A204.1 (cell line): ENCODE measurements around the gene P4HA2.

Experiments used
- FAIRE-seq: peaks from 2 replicates; lab custom pipeline; 2012; peaks lifted over from hg19 to GRCh38; lab: Jason Lieb, UNC

Gene P4HA2

DNA sequence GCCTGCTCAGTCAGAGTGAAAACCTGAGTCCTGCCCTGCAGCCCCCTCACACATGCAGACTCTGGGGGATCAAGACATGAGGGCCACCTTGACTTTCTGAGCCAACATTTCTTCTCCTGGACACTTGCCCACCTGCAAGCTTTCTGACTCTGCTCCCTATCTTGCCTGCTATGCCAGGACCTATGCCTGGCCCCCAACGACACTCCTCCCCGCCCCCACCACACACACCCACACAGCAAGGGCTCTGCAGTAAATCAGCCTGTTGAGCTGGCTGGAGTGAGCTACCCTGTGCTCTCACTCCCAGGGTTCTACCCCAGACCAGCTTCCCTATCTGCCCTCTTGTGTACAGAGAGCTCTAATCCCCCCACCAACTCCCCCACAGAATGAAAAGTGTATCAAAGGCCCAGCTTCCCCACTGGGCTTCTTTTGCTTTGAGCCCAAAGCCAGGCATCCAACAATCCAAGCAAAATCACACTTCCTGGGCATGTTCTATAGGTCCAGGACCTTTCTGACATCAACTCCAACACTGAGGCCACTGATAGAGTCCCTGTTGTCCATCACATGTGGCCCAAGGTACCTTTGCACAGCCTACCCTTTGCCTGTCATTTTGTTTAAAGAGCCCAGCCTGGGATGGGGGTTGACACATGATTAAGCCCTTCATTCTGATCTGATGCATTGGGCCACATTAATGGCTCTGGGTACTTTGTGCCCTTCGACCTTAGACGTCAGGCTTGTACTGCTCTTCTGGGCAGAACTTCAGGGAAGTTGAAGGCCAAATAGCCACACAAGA is 37.1 kb upstream of the P4HA2 start:
- no peak for FAIRE-seq

DNA sequence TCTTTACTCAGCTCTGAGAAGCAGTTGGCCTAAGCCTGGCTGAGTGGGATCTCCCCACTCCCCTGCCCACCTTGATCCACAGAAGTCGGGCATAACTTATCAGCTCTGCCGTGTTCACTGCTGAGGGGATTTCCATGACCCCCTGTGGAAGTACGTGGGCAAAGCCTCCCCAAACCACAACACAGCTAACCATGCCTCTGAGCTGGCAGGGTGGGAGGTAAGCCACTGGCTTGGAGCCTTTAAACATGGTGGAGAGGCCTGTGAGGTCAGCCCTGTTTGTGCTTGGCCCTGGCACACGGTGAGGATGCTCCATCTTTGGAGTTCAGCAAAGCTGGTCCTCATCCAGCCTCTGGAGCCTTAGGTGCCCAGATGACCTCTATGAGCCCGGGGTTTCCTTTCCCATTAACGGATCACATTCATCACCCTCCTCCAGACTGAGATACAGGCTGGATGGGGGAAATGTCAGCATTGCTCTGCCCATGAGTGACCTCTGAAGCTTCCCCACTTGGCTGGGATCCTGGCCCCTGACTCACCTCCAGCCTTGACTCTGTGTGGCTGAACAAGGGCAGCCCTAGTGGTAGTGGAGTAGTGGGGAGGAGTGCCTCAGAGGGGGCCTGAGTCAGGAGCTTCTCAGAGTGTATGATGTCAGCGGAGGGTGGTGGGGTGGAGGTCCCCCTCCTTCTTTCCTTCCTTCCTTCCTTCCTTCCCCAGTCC is 36.1 kb upstream of the P4HA2 start:
- FAIRE-seq, result no peak

DNA sequence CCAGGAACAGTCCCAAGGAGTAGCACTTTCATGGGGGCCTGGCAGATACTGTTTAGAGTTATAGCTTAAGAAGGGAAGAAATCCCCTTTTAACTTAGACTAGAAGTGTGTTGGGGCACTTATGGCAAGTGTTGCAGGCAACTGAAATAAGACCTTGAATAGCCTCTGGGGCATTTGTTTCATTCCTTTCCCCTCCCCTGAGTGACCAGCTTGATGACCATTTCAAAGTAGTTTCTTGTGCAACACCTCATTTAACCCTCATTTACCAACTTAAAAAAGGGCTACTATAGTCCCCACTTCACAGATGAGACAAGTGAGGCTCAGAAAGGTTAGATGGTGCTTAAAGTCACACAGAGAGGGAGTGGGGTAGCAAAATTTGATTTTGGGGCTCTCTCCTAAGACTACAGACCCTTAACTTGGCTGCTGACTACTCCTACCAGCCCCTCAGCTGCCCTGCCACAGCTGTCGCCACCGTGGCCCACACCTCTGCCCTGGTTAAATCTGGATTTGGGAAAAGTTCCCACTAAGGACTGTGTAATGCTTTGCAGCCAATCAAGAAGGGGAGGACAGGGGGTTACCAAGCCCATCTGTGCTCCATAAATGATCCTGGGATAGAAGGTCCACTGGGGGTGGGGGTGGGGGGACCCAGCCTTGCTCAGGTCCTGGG is 35.4 kb upstream of the P4HA2 start:
- FAIRE-seq, result no peak

DNA sequence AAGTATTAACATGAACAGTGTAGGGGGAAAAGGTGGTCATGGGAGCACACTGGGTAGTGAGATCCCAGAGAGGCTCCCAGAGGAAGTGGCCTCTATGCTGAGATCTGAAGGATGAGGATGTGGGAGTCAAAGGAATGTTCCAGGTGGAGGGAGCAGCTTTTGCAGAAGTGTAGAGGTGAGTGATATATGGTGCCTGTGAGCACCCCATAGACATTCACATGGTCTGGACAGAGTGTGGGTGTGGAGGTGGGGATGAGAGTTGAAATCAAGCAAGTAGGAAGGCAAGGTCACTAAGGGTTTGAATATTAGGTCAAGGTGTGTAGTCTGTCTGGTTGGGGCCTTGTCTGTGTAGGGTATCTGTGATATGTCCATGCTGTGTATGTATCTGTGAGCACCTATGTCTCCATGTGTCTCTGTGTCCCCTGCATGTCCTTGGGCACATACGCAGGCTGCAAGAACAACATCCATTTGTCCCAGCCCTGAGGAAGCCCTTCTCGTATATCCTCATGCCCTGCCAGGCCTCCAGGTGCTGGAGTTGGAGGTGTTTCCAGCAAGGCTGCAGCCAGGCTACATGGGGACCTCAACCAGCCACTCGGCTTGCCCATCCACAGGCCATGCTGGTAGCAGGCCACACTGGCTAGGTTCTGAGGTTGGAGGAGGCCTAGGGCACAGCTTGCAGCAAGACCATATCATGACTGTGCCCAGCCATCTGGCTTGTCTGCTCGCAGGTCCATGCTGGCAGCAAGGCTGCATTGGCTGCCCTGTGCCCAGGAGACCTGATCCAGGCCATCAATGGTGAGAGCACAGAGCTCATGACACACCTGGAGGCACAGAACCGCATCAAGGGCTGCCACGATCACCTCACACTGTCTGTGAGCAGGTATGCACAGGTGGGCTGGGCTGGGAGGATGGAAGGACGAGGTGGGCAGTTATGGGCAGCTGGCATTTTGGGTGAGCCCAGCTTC is 34.5 kb upstream of the P4HA2 start:
- FAIRE-seq, result no peak

DNA sequence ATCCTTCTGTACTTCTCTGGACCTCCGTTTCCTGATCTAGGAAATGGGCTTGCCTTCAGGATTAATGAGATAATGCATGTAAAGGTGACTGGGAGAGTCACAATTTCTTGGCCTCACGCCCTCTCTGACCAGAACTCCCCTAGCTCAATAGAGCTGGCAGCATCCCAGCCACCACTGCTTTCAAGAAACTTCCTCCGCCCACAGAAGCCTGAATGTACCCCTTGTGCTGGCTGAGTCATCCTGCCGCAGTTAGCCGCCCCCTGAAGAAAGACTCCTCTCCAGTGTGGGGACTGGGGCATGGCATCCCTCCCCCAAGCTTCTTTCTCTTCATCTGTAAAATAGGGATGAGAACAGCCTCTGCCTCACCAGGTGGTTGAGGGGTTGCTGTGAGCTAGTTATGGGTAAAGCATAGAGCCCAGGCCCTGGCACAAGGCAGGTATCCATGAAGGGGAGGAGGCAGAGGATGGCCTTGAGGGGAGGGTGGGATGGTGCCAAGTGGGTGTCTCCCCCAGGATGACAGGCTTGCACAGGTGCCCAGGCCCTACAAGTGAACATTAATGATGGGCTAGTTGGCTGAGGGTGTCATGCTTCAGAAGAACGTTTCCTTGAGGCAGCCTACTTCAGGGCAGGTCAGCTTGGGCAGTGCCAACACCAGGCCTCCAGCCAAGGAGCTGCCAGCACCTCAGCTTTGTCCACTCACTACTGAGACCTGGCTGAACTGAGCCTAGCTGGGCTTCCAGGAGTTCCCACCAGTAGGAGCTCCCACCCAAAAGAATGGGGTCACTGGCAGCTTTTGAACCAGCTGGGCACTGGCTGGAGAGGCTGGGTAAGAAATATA is 33.3 kb upstream of the P4HA2 start:
- FAIRE-seq, result no peak

DNA sequence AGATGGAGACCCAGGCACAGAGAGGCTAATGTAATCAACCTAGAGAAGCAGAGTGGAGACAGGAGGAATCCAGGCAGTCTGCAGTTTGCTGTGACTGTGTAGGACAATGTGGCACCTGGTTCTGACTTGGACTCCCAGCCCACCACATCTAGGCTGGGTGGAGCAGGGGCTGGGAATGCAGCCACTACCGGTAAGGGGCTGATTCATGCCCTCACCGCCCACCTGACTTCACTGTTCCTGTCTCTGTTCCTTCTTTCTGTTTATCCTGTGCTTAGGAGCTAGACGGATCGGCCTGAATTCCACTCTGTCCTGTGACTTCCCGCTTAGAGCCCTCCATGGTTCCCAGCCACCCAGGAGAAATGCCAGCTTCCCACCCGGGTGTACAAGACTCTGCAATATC is 32.4 kb upstream of the P4HA2 start:
- no peak for FAIRE-seq

DNA sequence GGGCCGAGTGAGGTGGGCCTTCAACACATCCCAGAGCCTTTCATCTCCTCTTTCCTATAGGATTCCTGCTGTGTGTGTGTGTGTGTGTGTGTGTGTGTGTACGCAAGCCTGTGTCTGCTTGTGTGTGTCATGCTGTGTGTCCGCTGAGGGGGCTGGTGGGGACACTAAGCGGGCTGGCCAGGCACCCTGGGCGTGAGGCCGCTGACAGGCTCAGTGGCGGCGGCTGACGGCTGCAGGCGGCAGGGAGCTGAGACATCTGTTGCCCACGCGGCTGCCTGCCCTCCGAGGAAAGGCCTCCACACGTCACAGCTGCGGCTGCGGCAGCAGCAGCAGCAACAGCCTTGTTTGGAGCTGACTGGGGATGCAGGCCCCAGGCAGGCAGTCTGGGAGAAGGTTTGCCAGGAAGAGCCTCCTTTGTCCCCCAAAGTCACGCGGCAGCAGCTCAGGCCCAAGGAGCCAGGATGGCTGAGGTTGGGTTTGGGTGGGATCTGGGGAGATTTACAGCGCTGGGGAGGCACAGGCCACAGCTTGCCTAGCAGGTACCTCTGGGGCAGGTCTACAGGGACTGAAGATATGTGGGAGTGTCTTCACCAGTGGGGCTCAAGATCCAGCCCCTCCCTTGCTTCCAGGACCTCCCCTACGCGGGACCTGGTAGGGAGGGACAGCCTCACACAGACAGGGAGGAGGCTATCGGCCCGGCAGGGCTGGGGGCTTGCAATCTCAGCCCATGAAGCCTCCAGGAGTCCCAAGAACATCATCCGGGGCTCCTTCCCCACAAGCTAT is 31.6 kb upstream of the P4HA2 start:
- FAIRE-seq, result no peak

DNA sequence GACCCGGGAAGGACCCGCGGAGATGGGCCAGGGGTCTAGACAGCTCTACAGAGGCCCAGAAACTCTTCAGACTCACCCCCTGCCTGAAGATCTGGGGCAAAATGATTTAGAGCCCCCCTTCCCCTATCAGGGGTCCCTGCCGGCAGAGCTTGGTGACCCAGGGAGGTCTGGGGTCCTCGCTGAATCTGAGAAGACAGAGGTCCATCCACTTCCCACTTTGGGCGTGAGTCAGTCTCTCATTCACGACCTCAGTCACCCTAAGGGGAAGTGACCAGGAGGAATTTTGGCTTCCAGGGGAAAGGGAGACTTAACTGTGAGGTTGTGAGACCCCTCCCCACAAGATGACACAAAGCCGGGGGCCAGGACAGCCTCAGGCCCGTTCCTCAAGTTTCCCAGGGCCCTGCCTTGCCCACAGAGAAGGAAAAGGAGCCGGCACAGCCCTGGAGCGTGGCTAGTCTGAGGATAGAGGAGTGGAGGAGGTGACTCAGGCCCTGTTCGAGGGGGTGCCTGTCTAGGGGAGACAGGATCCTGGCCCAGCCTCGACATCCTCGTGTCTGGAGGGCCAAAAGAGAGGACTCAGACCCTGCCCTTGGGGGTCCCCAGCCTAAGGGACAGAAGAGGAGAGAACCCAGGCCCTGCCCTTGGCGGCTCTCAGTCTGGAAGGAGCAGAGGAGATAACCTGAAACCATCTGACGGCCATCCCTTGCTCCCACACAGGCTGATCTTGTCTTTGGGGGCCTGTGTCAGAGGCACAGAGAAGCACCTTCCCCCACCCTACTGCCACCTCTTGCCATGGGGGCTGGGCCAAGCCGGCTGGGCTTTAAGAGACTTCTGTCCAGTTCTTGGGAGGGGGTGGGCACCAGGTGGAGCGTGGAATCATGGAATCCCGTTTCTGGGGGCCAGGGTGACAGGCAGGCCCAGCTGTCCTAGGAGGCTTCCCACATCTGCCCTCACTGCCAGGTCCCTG is 30.7 kb upstream of the P4HA2 start:
- FAIRE-seq, result no peak

DNA sequence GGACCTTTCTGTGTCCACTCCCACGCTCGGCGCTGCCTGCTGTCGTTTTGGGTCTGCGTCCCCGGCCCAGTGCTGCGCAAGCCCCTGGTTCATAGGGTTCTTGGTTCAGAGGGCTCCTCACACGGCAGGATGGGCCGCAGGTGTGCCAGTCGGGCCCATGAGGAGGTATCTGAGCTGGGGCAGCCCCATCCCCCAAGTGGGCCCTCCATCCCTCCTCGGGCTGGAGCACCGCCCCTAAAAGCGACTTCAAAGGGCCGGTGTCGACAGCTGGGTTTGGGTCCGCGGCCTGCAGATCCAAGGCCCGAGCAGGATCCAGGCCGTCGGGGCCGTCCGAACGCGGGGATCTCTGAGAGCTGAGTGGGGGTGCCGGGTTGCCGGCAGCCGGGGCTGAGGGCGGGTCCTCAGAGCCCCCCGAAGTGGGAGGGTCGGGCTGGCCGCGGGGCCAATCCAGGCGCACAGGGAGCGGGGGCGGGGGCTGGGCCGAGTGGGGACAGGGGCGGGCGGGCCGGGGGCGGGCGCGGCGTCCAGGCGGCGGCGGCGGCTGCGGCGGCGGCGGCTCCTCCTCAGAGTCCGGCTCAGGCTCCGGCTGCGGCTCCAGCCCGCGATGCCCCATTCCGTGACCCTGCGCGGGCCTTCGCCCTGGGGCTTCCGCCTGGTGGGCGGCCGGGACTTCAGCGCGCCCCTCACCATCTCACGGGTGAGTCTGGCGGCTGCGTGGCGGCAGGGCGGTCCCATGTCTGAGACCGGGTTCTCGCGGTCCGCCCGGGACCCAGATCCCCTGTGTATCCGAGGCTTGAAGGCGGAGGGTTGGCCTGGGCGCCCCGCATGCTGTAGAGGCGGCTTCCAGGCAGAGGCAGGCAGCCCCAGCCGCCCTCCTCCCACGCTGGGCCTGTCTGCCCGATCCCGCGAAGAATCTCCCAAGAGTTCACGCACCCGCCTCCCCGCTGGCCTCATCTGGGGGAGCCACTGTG is 29.8 kb upstream of the P4HA2 start, which contains the start of gene PDLIM4:
PDLIM4 (plus strand) TSS at position 566 of the 971 bp plus-strand sequence; CDS start at position 605, 39 bp downstream.
- FAIRE-seq, result no peak

DNA sequence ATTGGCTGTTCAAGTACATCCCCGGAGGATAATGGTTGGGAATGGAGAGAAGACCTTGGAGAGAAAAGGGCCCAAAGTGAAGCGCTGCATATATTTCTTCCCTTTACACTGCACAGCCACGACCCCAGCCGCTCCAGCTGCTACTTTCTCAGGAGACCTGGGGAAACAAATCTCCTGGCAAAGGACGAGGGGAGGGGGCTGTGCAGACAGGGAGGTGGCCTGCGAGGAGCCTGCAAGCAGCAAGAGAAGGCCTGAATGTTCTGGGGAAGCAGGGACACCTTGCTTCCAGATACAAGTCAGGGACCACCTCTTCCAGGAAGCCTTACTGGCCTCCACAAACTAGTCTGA is 29.1 kb upstream of the P4HA2 start:
- no peak for FAIRE-seq

DNA sequence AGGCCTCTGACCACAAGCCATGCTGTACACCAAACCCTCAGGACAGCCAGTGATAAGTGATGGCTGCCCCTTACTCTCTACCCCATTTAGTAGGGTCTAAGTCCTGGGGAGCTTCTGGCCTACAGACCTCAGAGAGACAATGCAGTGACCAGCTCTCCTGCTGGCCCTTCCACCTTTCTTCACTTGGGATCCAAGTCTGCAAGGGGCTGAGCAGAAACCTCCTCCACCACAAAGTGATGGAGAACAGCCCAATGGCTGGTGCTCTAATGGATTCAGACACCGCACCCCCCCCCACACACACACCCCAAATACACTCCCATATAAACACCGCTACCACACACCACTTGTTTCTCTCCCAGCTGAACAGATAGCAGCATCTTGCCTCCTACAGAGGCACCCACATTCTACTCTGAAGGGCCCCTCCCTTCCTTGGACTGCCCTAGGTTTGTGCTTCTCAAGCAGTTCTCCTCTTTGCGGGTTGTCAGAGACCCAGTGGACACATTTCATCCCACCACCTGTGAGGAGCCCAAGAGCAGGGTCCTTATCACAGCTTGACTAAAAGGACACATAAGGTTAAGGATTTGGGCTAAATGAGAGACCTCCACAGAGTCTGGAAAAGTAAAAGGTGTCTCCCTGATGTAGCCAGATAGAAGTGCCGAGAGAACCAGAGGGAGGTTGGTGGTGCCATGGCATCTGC is 28.6 kb upstream of the P4HA2 start:
- no peak for FAIRE-seq

DNA sequence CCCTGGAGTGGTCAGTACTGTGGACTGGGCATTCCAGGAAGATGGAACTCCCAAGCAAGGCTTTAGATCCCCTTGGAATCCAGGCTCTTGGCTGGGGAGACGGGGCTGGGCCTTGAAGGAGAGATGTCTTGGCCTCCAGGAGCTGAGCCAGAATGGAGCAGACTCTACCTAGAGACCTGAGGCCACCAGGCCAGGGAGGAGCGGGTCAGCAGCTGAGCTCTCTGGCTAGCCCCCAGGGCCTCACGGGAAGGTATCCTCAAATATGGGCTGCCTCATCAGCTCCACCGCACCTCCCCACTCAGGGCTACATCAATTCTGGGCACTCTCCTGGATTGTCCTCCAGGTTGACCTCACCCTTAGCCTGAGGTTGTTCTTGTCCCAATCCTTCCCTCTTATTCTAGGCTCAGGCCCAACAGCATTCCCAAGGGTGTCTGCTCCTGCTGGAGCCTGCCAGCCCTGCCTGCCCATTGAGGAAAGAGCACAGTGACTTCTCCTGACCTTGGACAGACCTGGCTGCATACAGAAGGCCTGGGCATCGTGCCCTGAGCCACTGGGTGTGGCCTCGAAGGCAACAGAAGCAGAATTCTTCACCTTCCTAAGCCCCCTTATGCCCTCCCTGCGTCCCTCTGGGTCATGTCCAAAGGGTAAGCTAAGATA is 26.8 kb upstream of the P4HA2 start:
- no peak for FAIRE-seq

DNA sequence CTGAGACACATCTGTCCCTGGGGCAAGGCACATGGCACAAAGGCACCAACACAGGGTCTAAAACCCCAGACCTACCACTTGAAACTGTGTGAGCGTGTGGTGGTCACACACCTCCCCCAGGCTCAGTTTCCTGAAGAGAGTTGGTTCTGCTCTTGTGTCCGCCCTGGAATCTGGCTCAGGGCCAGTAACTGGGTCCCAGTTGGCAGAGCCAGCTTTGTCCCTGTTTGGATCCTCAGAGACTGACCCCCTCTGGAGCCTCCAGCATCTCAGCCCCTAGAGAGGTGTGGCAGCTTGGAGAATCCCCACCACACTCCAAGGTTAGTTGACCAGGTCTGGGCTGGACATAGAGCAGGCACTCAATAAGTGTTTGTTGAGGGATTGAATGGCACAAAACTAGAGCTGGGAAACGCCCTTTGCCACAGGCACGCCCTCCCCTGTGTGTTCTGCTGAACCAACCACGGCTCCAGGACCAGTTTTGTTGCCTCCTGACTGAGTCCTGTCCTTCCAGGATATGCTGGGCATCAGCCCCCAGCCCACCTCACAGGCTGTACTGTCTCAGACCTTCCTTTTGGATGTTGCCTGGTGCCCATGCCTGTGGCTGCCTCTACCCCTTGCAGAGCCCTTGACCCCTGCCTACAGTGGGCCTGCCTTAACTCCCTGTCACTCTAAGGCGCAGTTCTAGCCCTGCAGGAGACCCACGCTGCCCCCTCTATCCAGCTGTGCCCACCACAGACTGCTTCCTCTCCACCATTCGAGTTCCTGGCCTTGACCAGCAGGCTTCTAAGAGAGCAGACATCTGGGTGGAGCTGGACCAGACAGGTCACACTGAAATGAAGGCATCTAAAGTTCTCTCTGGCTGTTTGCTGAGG is 26.0 kb upstream of the P4HA2 start:
- no peak for FAIRE-seq

DNA sequence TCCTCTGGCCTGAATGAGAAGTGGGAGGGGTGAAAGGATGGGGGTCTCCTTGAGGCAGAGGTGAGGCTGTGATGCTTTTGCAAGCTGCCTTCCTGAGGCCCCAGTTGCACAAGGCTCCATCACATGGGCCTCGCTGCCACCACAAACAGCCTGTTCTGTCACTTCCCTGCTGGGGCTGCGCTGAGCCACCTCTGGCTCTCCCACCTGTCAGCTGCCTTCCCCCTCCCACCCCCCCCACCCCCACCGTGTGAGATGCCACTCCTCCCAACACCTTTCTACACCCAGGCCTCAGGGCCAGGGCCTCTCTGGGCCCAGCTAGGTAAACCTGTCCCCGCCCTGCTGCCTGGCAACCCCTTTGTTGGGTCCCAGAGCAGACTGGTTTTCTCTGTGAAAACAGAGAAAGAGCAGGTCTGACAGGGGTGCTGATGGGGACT is 25.4 kb upstream of the P4HA2 start:
- FAIRE-seq, result no peak

DNA sequence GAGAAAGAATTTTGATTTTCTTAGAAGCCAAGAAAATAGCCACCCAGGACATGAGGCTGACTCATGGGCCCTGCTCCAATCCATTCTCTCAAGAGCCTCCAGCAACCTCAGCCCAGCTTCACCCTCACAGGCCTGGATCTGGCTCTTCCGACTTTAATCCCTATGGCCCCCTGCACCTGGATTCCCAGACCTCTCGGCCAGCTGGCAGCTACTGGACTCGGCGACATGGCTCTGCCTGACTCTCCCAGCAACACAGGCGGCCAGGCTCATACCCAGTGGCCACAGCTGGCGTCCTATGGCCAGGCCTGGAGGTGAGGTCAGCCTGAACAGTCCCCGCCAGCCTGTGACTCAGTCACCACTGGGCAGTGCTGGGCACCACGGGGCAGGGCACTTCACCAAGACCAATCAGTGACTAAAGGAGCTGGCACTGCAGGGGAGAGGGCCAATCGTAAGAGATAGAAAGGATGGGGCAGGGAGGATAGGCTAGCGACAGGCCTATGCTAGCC is 23.6 kb upstream of the P4HA2 start:
- FAIRE-seq, result no peak

DNA sequence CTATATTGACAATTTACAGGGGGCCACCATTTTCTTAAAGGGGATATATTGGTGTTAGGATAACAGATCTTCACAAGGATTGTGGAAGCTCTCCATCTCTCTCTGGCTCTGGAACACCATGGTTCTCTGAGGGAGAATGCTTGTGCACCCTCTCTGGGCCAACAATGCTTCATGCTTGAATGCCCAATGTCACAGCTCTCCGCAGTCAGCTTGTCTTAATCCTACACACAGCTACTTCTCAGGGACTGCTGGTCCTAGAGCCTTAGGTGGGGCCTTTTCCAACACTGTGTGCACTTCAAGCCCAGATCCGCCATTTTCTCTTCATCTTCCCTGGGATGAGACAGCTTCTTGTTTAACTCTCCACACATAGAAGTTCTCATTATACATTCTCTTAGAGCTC is 22.9 kb upstream of the P4HA2 start:
- FAIRE-seq, result no peak
